Neuron (in vitro differentiated cells): ENCODE measurements around the gene IREB2.
"Not testable (repeated sequence)": the region's sequence is repeated elsewhere in the genome, so short reads cannot be mapped to it uniquely, and the experiment has no call there.

ENCODE experiments used
- H2AFZ ChIP-seq: one replicate; pipeline ENCODE4 v1.6.1; 2013; ENCODE audit warnings: low read depth, mild to moderate bottlenecking, inconsistent platforms, low read length, moderate library complexity
- H3K27me3 ChIP-seq: one replicate; pipeline ENCODE4 v1.6.1; 2013; ENCODE audit warnings: low read length; ENCODE audit not compliant: insufficient read depth
- H3K36me3 ChIP-seq: one replicate; pipeline ENCODE4 v1.6.1; 2013; ENCODE audit warnings: low read length; ENCODE audit not compliant: insufficient read depth
- H3K4me1 ChIP-seq: one replicate; pipeline ENCODE4 v1.6.1; 2013; ENCODE audit warnings: low read length; ENCODE audit not compliant: insufficient read depth
- H3K4me3 ChIP-seq: 2 replicates; pipeline ENCODE4 v1.5.1; 2013; ENCODE audit warnings: mild to moderate bottlenecking, low read length, moderate library complexity
- H3K9me3 ChIP-seq: one replicate; pipeline ENCODE4 v1.6.1; 2013; ENCODE audit warnings: low read length

The IREB2 gene

DNA sequence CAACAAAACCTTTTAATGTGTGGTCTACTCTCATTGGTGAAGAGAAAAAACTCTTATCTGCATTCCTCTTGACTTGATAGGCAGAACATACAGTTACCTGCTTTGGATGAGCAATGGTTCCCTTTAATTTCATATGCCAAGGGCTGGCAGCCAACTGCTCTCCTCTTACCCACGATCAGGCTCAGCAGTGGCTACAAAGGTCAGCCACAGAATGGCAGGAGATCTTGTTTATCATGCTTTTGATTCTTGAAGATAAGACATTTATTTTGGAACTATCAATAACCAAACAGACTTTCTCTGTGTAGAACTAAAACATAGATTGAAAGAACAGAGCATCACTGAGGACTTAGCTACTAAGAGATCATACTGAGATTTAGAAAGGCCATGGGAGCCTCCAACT lies 6.1 kb upstream of the IREB2 start:
- no peaks in the 10 kb centered on the region for H3K27me3 ChIP-seq
- no peak overlapping the region for H3K4me3 ChIP-seq
- H3K36me3 ChIP-seq = no peaks in the 10 kb centered on the region
- no peaks in the 10 kb centered on the region for H3K4me1 ChIP-seq
- no peak overlapping the region for H2AFZ ChIP-seq
- H3K9me3 ChIP-seq = no peaks in the 10 kb centered on the region

DNA sequence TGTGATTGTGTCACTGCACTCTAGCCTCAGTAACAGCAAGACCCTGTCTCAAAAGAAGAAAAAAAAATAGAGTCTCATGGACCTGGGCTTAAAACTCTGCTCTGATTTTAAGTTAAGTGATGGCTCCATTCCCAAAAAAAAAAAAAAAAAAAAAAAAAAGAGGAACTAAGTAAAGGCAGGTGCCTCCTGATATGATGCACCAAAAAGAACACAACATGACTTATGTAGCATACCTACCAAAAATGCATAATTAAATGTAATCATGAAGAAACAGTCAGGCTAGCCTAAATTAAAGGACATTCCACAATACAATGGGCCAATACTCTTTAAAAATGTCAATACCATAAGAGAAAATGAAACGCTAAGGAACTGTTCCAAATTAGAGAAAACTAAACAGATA lies 5.4 kb upstream of the IREB2 start:
- H3K9me3 ChIP-seq = no peaks in the 10 kb centered on the region
- no peaks in the 10 kb centered on the region for H3K27me3 ChIP-seq
- no peak overlapping the region for H2AFZ ChIP-seq
- H3K4me3 ChIP-seq = no peak overlapping the region
- H3K4me1 ChIP-seq = peaks cover 4% of the 10 kb centered on the region
- no peaks in the 10 kb centered on the region for H3K36me3 ChIP-seq

DNA sequence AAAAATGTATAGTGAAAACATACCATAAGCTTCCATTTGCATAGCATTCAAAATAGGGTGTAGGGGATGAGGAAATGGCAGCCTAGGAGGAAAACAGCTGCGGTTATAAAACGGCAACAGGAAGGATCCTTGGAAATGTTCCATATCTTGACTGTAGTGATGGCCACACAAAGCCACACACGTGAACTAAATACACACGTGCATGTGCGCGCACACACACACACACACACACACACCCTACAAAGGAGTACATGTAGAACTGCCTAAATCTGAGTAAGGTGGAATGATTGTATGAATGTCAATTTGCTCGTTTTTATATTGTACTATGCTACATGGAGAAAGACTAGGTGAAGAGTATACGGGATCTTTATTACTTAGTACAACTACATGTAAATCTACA lies 3.9 kb upstream of the IREB2 start:
- Histone ChIP-seq H3K4me3 (no peak overlapping the region), H3K9me3 (no peaks in the 10 kb centered on the region), H3K27me3 (no peaks in the 10 kb centered on the region), H3K36me3 (no peaks in the 10 kb centered on the region), H2AFZ (no peak overlapping the region), H3K4me1 (peaks cover 4% of the 10 kb centered on the region)

DNA sequence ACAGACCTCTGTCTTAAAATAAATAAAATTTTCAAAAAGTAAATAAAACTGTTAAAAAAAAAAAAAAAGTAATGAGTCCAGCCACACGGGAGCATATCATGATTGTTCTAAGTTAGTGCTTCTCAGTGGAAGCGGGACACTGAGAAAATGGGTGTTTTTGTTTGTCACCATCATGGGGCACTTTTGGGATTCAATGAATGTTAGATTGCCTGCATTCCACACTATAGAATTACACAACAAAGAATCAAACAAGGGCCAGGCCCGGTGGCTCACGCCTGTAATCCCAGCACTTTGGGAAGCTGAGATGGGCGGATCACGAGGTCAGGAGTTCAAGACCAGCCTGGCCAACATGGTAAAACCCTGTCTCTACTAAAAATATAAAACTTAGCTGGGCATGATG lies 3.3 kb upstream of the IREB2 start:
- H3K4me3 ChIP-seq, H3K9me3 ChIP-seq, H3K27me3 ChIP-seq, H2AFZ ChIP-seq, H3K4me1 ChIP-seq, H3K36me3 ChIP-seq: not testable (repeated sequence)

DNA sequence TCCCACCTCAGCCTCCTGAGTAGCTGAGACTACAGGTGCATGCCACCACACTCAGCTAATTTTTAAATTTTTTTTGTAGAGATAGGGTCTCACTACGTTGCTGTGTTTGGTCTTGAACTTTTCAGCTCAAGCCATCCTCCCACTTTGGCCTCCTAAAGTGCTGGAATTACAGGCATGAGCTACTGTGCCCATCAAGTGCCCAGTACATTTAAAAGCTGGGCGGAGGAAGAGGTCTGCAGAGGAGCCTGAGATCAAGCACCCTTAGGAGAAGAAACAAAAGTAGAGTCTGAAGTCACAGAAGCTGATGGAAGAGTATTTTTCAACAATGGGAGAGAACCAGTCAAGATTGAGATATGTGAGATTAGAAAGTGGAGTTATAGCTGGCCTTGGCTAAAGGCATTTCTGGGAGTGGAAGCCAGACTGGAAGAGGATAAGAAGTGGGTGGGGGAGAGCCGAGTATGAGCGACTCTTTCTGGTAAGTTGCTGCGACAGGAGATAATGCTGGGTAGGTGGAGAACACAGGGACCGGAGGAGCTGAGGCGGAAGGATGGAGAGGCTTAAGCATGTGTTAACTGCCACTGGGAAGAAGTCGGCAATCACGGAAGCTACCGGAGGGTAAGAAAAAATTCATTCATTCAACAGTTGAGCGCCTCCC lies 782 bp upstream of the IREB2 start:
- no peaks in the 10 kb centered on the region for H3K27me3 ChIP-seq
- peak overlapping the region; percentile 4 for H2AFZ ChIP-seq
- H3K4me3 ChIP-seq = peak overlapping the region; percentile 53
- H3K36me3 ChIP-seq = peaks cover 23% of the 10 kb centered on the region
- no peaks in the 10 kb centered on the region for H3K9me3 ChIP-seq
- H3K4me1 ChIP-seq = peaks cover 24% of the 10 kb centered on the region

DNA sequence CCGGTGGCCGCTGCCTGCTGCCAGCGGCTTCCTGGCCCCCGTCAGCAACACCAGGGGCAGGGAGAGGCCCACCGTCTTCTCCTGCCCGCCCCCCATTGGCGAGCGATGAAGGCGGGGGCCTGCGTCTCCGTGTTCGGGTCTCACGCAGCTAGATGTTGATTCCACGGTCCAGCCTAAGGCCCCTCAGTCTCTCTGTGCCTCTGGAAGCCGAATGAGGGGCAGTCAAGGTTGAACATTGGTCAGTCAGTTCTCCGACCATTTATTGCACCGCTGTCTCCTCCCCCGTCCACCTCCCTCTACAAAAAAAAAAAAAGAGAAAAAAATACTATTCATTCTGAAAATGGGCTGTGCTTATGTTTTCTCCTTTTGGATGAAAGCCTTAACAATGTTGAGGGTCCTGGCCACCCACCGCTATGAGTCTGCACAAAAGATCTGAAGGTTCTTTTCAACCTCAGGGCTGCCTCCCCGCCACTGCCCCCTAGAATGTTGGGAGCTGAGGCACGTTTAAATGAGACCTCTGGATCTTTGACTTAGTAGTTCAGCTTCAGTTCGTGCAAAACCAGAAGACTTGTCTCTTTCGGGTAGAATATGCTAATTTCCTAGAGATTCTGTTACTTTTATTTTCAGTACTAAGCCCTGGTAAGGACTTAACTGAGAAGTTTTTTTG lies 736 bp downstream of the IREB2 start:
- Histone ChIP-seq H3K9me3 (no peaks in the 10 kb centered on the region), H3K27me3 (no peaks in the 10 kb centered on the region), H3K4me1 (peaks cover 24% of the 10 kb centered on the region), H3K4me3 (peak overlapping the region; percentile 53), H2AFZ (peak overlapping the region; percentile 8), H3K36me3 (peaks cover 36% of the 10 kb centered on the region)

DNA sequence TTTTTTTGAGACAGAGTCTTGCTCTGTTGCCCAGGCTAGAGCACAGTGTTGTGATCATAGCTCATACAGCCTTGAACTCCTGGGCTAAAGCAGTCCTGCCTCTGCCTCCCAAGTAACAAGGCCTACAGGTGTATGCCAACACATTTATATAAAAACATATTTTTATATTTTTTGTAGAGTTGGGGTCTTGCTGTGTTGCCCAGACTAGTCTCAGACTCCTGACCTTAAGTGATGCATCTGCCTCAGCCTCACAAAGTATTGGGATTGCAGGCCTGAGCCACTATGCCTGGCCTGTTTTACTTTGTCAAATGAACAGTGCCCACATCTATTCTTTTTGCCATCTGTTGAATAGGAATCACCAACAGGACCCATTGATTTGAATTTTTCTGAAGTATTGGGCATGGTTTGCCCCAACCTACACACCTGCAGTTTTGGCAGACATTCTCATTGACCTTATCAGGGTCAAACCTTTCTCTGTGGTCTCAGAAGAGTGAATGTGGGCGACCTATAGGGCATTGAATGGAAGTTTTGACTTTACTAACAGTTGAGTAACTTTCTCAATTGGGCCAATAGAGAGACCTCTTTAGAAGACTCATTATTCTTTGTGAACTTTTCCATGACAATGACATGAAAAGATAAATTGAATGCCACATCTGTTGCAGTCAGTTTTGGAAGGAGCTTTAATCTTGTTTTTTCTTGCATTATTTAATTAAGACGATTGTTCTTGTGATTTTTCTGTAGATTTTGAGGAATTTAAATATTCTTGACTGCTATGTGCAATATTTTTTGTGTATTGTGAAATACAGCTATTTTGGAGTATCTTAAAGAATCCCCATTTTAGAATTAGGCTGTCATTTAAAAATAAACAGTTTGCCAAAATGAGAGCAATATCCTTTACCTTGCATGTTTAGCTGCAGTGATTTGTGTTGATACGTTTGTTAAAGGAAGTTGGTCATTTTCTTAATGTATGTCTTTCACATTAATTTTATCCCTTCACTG lies 2.7 kb downstream of the IREB2 start:
- no peak overlapping the region for H2AFZ ChIP-seq
- no peak overlapping the region for H3K4me3 ChIP-seq
- H3K4me1 ChIP-seq = peaks cover 24% of the 10 kb centered on the region
- no peaks in the 10 kb centered on the region for H3K27me3 ChIP-seq
- peaks cover 54% of the 10 kb centered on the region for H3K36me3 ChIP-seq
- no peaks in the 10 kb centered on the region for H3K9me3 ChIP-seq

DNA sequence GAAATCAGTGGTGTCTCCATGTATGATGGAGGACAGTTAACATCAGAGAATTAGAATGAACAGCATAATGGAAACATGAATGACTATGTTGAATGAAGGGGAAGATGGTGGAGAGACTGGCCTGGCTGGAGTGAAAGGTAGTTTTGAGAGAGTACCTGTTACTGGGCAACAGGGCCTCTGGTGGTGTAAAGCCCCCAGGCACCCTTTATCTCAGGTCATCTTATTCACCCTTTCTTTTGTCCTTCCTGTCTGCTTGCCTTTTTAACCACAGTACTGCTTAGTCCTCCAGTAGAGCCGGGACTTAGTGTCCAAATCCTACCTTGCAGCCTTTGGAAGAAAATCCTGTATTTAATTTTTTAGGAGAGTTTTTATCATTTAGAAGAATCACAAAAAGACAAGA lies 6.2 kb downstream of the IREB2 start:
- Histone ChIP-seq H3K9me3 (no peaks in the 10 kb centered on the region), H2AFZ (no peak overlapping the region), H3K4me3 (no peak overlapping the region), H3K36me3 (peaks cover 76% of the 10 kb centered on the region), H3K4me1 (peaks cover 20% of the 10 kb centered on the region), H3K27me3 (no peaks in the 10 kb centered on the region)

DNA sequence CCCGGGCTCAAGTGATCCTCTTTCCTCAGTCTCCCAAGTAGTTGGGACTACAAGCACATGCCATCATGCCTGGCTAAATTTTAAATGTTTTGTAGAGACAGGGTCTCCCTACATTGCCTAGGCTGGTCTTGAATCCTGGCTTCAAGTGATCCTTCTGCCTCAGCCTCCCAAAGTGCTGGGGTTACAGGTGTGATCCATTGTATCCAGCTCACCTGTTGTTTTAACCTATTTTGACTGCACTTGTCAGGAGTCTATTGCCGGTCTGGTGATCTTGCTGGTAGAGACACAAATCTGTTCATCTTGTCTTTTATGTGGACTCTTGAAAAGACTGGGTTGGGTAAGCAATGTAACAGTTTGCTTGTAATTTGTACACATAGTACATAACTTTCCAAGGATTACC lies 7.9 kb downstream of the IREB2 start:
- Histone ChIP-seq H3K4me1 (peaks cover 6% of the 10 kb centered on the region), H3K27me3 (no peaks in the 10 kb centered on the region), H3K4me3 (no peak overlapping the region), H2AFZ (no peak overlapping the region), H3K36me3 (peaks cover 62% of the 10 kb centered on the region), H3K9me3 (no peaks in the 10 kb centered on the region)

DNA sequence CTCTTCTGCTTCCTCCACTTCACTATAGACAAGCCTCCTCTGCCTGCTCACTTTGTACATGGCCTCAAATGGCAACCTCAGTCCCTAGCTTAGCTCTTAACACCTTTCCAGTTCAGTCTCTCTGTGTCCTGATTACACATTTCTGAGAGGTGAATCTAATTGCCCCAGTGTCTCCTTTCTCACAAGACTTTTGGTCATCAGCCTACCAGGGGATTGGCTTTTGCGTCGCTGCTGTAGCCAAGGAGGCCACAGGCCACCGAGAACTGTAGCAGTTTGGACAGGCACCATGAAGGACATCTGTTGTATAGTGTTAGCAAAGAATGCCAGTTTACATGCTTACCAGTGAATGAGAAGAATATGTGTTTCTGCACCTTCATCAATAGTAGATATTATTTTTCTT lies 8.5 kb downstream of the IREB2 start:
- H2AFZ ChIP-seq = no peak overlapping the region
- no peaks in the 10 kb centered on the region for H3K27me3 ChIP-seq
- H3K4me1 ChIP-seq = no peaks in the 10 kb centered on the region
- peaks cover 58% of the 10 kb centered on the region for H3K36me3 ChIP-seq
- no peak overlapping the region for H3K4me3 ChIP-seq
- no peaks in the 10 kb centered on the region for H3K9me3 ChIP-seq

DNA sequence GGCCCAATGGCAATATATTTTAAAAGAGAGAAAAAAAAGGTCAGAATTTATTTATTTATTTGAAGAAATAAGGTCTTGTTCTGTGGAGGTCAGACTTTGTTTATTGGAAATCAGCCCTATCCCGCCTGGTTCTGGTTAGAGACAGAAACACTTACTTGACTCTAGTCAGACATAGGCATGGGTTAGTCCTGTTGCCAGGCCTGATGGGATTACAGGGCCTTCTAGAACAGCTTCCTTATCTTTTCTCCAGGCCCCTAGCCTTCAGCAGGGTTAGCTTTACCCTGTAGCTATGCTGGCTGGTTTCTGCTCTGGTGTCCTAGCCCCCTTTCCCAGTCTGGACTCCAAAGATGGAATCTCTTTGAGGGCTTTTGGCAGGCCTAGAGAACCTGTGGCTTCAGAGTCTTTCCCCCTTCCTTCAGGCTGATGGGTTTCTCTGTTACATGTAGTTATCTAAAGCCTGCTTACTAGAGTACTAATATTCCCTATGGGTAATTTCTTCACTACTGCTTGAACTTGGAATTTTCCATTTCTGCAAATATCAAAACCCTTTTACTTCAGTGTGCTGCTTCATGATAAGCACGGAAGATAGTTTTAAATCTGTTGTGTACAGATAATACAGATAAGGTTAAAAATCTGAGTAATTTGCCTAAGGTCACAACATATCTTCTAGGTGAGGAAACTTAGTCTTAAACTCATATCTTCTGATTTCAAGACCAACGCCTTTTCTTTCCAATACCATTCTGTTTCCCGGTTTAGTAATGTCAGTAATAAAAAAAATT lies 10.6 kb downstream of the IREB2 start:
- Histone ChIP-seq H3K27me3 (no peaks in the 10 kb centered on the region), H3K36me3 (peaks cover 41% of the 10 kb centered on the region), H2AFZ (no peak overlapping the region), H3K9me3 (no peaks in the 10 kb centered on the region), H3K4me1 (no peaks in the 10 kb centered on the region), H3K4me3 (no peak overlapping the region)

DNA sequence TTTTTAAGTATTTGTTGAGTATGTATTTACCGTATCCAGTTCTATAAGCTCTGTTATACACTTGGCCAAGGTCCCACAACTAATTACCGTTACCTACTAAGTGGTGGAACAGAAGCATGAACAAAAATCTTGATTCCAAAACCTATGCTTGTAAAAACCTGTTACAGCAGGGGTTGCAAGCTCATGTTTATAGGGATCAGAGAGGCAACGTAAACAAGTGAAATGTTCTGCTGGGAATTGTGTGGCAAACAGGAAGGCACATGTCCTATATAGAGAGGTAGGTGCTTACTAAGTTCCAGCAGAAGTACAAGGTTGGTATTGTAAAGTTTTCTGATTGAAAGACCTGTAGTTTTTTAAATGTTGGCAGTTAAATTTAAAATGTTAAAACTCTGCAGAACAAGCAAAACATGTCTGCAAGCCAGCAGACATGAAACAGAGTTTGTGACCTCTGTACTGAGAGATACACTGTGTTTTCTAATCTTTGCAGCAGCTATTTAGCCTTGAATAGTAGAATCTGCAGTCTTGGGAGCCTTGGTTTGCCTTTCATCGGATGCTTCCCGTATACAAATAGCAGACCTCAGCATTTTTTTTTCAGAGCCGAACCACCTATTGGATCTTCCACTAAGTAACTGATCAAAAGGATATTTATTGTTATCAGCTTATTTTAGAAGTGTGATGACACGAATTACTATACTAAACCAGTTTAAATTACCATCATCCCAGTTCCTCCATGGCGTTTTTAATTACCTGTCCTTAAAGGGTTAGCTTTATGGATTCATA lies 11.4 kb downstream of the IREB2 start:
- no peak overlapping the region for H3K4me3 ChIP-seq
- no peaks in the 10 kb centered on the region for H3K4me1 ChIP-seq
- no peak overlapping the region for H2AFZ ChIP-seq
- peaks cover 36% of the 10 kb centered on the region for H3K36me3 ChIP-seq
- H3K9me3 ChIP-seq = no peaks in the 10 kb centered on the region
- H3K27me3 ChIP-seq = no peaks in the 10 kb centered on the region
